Measurements from ENCODE around the gene CACNA1H.

The CACNA1H gene

DNA sequence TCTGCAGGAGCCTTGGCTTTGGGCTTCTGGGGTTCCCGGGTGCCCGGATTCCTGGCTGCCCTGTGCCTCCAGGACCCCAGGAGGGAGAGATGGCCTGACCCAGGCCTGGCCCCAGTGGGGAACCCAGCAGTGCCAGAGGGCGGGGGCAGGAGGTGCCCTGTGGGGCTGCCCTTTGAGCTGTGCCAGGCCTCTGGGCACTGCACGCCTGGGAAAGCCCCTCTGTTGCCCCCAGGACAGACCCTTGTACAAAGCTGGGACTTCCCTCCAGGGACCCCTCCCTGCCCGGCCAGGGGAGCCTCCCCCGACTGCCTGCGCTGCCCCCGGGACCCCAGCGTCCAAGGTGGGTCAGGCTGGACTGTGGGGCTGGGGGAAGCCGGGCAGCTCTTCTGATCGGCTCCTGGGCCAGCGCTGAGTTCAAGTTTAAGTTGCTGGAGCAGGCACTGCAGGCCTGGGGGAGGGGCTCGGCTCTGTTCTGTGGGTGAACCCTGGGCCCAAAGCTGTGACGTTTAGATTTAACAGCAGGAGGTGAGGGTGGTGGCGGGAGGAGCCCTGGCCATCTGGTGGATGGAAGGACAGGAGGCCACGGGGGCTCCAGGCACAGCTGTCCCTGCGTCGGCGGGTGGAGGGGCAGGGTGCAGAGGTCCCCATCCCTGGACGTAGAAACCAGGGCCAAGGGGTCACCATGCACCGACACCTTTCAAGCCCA is 29.2 kb upstream of the CACNA1H start:
- no peak for DNase-seq

DNA sequence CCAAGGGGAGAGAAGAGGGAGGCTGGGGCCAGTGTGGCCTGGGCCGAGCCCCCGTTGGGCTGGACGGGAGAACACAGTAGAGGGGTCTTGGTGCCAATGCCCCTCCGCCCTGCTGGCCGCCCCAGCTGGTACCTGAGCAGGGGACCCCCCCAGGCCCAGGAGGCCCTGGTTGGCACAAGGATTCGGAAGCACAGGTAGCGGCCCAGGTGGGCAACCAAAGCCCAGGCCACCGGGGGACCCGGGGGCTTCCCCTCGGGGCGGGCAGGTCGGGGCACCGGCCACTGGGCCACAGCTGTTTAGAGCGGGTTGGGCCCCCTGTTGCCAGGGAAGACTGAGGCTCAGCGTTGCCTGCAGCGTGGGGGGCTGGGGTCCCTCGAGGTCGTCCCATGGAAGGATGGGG is 28.6 kb upstream of the CACNA1H start:
- DNase-seq = no peak

DNA sequence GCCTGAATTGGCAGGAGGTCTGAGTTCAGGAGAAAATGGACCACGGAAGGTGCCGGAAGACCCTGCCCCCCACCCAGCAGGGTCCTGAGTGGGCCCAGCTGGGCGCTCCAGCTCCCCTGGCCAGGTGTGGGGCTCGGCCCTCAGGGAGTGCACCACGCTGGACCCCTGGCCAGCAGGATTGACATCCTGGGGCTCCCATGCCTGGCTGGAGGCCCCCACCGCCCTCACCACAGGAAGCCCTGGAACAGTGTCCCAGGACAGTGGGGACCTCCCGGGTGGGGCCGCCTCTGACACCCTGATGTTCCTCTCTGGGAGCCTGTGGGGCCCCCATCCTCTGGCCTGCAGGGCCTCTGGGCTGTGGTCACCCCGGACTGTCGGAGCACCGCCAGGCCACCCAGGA is 28.1 kb upstream of the CACNA1H start:
- DNase-seq = no peak

DNA sequence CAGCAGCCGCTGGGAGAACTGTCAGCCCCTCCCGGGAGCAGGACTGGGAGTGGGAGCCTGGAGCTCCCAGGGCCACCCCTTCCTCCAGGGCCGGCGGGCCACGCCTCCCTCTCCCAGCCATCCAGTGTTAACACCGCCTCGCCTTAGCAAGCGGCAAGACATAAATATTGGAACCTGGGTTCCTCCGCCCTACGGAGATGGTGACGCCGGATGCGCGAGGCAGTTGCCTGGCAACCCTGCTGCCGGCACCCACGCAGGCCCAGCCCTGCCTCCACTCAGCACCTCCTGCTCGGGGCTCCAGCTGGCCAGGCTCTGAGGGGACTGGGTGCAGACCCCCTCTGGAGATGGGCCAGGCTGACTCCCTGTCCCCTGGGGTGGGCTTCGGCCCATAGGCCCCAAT is 27.4 kb upstream of the CACNA1H start:
- DNase-seq = no peak

DNA sequence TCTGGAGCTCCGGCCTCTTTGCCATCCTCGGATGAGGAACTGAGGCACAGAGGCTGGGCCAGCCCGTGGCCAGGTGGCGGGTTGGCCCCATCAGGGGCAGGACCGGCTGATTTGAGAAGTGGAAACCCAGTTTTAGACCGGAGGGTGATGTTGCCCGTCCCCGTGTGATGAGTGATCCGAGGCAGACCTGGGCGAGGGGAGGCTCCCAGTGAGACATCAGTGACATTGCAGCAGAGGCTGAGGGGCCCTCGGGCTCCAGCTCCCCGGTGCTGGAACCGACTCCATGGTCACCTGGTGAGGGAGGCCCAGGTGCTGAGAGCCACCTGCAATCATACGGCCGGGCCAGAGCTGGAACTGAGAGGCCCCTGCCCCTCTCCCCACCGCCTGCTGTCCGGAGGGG is 26.9 kb upstream of the CACNA1H start:
- DNase-seq = no peak

DNA sequence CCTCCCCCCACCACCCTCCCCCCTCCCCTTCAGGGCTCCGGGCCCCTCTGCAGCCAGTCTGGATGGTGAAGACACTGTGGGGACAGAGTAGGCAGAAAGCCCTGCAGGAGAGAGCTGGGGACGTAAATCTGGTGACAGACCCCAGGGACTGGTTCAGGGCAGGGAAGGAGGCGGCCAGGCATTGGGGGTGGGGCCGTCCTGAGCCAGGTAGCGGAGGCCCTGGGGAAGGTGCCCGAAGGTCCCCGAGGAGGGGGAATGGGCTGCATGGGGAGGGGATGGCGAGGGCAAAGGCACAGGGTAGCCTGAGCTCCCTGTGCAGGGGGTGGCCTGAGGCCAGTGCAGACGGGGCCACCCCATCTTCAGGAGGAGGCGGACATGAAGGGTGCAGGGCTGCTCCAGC is 26.3 kb upstream of the CACNA1H start:
- DNase-seq = no peak

DNA sequence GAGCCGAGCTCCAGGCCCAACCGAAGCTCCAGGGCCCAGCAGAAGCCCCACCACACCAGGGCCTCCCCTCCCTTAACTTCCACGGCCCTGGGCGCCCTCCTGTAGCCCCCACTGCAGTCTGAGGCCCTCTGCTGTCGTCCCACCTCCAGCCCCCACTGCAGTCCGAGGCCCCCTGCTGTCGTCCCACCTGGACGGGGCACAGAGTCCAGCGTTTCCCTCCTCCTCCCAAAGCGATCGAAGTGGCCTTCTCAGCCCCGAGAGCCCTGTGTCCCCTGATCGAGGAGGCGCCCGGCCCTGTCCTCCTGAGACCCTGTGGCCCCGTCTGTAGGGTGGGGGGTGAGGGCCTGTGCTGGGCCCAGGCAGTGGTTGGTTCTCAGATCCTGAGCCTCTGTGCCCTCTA is 25.8 kb upstream of the CACNA1H start:
- DNase-seq = no peak

DNA sequence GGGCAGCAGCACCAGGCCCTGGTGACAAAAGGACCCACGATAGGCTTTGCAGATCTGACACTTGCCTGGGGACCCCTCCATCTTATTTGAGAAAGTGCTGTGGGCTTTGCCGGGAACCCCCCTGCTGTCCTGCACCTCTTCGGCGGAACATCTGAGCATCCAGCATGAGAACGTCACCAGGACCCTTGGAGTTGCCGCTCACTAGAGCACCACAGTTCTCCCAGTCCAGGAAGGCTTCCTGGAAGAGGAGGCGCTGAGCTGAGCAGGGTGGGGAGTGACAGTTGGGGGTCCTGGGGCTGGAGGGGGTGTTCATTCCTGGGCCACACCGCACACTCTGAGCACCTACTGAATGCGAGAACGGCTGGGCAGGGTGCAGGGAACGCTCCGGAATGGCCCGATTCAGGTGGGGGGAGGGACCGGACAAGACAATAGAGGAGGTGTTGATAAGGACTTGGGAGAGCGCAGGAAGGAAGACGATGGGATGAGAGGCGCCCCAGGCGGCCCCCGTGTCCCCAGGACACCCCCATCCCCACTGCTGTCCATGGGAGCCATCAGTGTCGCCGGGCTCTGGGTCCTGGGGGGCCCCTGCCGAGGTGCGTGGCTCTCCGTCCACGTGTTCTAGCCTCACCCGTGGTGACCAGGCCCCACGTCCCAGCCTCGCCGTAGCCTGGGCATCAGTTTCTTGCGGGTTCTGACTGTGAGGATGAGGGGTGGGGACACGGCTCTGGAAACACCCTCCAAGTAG is 24.8 kb upstream of the CACNA1H start:
- no peak for DNase-seq

DNA sequence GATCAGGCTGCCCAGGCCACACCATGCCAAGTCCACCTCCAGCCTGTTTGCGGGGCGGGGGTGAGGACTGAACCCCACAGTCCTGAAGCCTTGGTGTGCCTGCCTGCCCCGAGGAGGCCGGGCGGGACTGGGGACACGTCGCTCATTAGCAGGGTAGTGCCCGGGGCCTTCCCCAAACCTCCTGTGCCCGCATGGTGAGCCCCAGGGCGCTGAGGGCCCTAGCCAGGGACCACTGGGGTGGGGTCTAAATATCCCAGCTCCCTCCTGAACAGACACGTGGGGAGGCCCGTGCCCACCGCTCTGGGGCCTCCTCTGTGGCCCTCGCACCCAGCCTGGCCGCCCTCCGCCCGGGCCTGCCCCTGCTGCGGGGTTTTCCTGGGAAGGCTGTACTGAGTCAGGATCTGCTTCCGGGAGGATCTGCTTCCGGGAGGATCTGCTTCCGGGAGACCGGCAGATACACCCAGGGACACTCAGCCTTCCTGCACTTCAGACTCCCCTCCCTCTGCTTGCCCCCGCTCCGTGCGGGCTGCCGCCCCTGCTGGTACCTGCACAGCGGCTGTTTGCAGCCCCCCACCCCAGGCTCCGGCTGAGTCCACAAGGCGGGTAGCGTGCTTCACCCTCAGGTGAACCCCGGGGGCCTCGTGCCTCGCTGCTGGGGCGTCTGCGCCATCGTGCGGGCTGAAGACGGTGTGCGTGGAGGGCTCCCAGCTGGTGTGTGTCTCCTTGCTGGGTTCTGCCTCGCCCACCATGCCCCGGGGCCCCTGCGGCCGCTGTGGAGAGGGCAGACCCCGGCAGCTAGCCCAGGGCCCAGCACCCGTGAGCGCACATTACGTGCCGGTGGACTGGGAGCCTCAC is 23.6 kb upstream of the CACNA1H start:
- no peak for DNase-seq

DNA sequence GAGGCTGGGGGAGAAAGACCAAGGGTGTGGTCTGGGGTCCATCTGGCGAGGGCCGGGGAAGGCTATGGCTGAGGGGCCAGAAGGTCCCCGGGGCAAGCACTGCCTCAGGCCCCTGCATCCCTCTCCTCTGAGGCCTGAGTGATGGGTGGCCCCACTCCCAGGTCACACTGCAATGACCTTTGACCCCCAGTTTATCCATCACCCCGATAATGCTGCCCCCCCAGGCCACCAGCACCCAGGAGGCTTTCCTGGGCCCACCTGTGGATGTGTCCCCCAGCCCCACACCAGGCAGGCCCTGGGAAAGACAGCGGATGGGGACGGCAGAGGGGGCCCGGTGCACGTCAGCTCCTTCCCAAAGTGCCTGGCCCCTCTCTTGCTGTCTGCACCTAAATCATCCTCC is 22.5 kb upstream of the CACNA1H start:
- DNase-seq = no peak

DNA sequence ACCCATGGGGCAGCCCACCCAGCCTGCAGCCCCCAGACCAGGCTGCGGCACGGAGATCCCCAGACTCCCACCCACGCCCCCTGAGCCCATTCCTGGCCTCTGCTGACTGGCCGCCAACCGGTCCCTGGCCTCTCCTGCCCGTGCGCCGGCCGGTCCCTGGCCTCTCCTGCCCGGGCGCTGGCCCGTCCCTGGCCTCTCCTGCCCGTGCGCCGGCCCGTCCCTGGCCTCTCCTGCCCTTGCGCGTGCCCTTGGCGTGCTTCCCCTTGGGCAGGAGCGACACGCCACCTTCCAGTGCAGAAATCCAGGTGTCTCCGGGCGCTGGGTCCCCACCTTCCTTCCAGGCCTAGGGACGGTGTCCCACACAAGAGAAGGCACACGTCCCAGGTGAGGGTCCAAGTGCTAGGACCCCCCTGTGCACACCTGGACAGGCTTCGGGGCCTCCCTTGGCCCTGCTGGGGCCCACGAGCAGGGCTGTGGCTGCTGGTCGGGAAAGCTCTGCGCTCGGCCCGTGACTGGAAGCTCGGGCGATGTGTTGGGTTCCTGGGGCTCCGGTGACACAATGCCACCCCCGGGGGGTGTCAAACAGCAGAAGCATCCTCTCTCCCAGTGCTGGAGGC is 21.4 kb upstream of the CACNA1H start:
- no peak for DNase-seq

DNA sequence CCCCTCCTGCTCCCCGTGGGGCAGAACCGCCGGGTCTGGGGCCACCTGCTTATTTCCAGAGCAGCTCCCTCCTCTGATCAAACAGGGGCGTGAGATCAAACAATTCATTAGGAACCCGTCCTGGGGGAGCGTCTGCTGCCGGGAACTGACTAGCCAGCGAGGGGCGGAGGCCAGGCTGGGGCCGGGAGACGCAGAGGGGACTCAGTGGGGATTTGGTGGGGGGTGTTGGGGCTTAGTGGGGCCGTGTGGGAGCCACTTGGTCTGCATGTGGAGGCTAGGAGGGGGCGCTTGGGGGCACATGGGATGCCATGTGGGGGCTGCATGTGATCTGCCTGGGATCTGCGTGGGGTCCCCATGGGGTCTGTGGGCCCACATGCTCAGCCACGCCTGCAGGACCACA is 20.5 kb upstream of the CACNA1H start:
- no peak for DNase-seq

DNA sequence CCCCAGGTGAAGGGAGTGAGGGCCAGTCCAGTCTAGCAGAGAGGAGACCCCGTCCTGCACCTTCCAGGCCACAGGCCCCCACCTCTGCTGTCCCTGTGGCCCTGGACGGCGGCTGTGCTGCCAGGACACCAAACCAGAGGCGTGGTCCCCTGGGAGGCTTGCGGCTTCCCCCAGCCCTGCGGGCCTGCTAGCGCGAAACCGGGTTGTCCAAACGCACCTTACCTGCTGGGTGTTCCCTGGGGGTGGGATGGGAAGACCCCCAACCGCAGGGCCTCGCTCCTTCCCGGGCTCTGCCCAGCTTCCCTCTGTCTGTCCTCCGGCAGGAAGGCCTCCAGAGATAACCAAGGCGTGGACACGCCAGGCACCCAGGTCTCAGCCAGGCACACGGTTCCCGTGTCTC is 19.6 kb upstream of the CACNA1H start:
- DNase-seq = no peak

DNA sequence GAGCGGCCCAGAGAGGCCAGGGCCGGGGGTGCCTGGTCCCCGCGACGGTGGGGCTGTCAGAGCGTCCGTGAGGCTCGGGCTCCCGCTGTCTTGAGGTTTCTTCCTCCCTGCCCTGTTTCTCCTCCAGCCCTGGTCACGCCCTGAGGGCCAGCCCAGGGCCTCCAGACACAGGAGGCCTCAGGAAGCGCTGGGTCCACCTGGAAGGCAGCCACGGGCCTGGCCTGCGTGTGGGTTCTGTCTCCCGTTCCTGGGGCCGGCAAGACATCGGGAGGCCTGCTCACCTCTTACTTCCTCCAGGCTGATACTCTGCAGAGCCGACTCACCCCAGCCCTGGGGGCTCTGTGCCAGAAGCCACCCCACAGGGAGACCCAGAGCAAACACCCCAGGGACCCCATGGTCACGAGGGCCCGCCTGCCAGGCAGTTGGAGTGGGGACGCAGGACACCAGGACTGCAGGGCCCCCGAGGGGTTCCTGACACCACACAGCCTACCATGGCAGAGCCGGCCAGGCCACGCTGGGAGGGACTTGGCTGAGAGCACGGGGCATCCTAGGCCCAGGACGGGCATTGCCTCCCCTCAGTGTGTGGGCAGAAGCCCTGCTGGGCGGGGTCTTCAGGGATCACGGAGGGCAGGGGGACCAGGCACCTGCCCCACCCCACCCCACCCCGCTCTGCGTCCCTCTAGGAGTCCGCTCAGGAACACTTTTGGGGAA is 18.9 kb upstream of the CACNA1H start:
- DNase-seq = no peak

DNA sequence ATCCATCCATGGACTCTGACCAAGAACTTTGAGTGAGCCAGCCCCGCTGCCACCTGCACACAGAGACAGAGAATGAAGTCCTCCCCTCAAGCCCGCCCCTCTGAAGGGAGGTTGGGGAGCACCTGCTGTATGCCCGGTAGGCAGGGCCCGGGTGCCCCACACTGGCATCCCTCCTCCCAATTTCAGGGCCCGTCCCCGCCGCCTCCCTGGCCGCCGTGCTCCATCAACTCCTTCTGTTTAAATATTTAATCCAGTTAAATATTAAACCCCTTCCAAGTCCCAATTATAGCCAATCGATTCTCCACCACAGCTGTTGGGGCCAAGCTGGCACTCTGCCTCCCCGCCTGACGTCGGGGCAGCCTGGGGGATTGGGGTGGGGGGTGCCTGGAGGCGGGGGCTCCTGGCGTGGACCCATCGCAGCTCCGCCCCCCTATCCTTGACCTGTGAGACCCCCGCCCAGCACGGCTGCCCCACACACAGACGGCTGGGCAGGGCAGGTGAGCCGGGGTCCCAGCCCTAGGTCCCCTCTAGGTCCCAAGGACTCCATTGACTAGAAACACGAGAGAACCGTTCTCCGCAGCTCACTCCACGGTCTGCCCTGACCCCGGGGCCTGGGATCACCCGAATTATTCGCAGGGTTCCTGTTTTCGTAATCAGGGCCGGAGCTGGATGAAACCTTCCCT is 18.0 kb upstream of the CACNA1H start:
- DNase-seq = no peak

DNA sequence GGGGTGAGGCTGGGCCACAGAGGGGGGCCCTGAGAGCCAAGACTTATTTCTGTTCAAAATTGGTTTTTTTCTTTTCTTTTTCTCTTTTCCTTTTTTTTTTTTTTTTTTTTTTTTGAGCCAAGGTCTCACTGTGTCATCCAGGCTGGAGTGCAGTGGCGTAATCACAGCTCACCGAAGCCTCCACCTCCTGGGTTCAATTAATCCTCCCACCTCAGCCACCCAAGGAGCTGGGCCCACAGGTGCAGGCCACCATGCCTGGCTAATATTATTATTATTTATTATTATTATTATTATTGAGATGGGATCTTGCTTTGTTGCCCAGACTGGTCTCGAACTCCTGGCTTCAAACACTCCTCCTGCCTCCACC is 17.5 kb upstream of the CACNA1H start:
- no peak for DNase-seq

DNA sequence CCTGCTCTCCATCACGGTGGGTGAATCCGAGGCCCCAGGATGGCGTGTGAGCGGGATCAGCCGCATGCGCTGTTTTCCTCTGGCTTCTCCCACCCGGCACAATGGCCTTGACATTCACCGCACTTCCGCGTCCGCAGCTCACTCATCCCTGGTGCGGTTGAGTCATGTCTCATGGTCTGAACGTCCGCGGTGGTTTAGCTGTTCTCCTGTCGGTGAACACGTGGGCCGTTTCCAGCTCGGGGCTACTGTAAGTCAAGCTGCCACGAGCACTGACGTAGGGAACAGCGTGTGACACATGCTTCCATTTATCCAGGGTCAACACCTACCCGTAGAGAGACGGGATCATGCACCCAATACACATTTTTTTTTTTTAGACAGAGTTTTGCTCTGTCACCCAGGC is 15.3 kb upstream of the CACNA1H start:
- DNase-seq = no peak

DNA sequence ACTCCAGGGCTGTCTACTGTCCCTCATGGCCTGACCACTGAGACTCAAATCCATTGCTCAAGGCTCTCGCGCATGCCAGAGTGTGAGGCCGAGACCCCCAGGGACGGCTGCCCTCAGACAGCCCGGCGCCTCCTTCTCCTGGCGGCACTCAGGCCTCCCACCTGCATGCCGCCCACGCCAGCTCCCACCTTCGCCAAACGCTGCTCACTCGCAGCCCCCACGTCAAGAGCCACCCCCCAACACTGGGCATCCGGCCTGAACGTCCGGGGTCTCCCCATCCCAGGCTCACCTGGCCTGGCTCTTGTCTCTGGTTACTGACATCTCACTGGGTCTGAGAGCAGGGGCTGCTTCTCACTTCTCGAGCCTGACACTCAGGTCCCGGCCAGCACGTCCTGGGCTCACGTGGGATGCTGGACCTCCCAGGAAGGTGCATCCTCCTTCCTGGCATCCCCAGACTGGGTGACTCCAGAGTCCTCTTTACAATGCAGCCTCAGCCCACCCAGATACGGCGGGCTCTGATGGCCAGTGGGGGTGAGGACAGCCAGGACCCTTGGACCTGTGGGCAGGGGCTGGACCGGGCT is 12.2 kb upstream of the CACNA1H start:
- DNase-seq = no peak

DNA sequence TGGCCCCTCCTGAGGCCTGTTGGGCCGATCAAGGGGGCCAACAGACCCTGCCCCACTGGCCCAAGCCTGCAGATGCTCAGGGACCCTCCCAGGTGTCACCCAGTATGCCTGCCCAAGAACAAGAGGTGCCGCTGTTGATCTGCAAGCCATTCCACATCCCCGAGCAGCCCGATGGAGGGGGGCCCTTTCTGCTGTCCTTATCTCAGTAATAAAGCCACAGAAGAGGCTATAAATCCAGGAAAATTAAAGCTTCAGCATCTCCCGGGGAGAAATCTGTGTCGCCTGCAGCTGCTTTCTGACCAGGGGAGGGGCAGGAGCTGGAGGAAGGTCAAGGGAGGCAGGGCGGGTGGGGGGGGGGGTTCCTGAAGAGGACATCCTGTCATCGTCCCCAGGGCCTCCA is 11.7 kb upstream of the CACNA1H start:
- no peak for DNase-seq

DNA sequence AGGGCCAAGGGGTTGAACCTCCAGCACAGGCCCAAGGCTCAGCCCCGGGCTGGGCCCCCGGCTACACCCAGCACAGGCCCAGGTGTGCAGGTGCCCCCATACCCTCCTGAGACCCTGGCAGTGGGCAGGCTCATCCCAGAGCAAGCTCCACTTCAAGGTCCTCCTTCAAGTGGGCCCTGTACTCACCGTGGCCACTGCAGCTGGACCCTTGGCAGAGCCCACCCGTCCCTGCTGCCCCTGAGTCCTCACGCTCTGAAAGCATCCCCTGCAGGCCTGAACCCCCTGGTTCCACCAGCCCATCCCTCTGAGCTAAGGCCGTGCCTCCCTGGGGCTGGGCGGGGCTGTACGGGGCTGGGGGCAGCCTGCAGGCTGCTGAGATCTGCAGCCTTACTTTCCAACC is 11.2 kb upstream of the CACNA1H start:
- DNase-seq = no peak

DNA sequence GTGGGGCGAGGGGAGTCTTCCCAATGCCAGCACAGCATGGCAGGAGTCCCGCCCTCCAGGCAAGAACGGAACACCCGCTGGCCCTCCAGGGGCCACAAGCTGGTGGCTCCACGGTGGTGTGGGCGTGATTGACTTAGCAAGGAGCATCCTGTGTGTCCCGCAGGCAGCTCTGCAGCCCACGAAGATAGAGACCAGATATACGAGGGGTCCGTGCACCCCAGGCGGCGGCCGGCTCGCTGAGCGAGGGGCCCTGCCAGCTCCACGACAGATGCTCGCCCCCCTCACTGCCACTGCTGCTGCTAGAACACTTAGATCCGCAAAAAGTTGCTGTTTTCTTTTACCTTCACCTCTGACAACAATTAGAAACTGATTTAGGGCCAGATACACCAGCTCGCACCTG is 10.0 kb upstream of the CACNA1H start:
- DNase-seq = no peak
